Measurements from ENCODE around the gene PROSER2.

GRCh38 chr10:11832042-11832441 is 8.9 kb downstream of the PROSER2 start:
- TF ChIP-seq TAF1 (IDR thresholded peaks at IDR 0.05; ENCODE audit: low read depth) (no peak), YY1 (IDR thresholded peaks at IDR 0.05; ENCODE audit: low read depth) (no peak), EGR1 (IDR thresholded peaks at IDR 0.05) (no peak), RAD21 (IDR thresholded peaks at IDR 0.05; ENCODE audit: low read depth) (no peak), MAX (IDR thresholded peaks at IDR 0.05) (no peak), REST (IDR thresholded peaks at IDR 0.05; ENCODE audit: low read depth) (no peak), CEBPB (IDR thresholded peaks at IDR 0.05) (no peak)
